BJ (cell line): ENCODE measurements around the gene BHLHA15. TPM values are rescaled to one million over a fixed set of nuclear protein-coding genes. Genes with fewer than 3 reads are reported as not detected.

ENCODE experiments used
- CTCF ChIA-PET: fragments of 350-600 bp; formaldehyde crosslinking; extraction: SDS; loops from one replicate; lab custom pipeline; 2021; ENCODE audit warnings: antibody characterized with exemption, inconsistent platforms; lab: Yijun Ruan, JAX
- POLR2A ChIA-PET: fragments of 300-600 bp; sonication (Branson Sonifier 250); formaldehyde crosslinking; extraction: SDS; loops from one replicate; lab custom pipeline; 2021; ENCODE audit warnings: antibody characterized with exemption; lab: Charles Lee
- DNase-seq: peaks from one replicate; pipeline ENCODE4 v3.0.0-alpha.2; 2011; ENCODE audit warnings: low read depth
- H3K27me3 ChIP-seq: 2 replicates; pipeline ENCODE4 v1.6.0; 2011; ENCODE audit warnings: low read length; ENCODE audit not compliant: control insufficient read depth, insufficient read depth
- H3K36me3 ChIP-seq: 2 replicates; pipeline ENCODE4 v1.5.1; 2011; ENCODE audit warnings: low read length; ENCODE audit not compliant: control insufficient read depth, insufficient read depth
- H3K4me3 ChIP-seq: 2 replicates; pipeline ENCODE4 v1.5.1; 2011; ENCODE audit warnings: low read depth, mild to moderate bottlenecking, control low read depth, low read length
- CTCF ChIP-seq: IDR thresholded peaks from 2 replicates; pipeline ENCODE4 v1.5.1; 2011; ENCODE audit warnings: low read depth, mild to moderate bottlenecking, control low read depth, inconsistent platforms, low read length, moderate library complexity; ENCODE audit not compliant: insufficient read depth
- polyA plus RNA-seq: library from polyadenylated mRNA; depleted of rRNA; stranded (reverse); fragments of >200 nt; gene quantifications from 2 replicates; pipeline ENCODE4 v1.2.3, GENCODE V29; 2011

Gene BHLHA15
- polyA plus RNA-seq, 1 experiment: not detected

GRCh38 chr7:98212532-98213041 is 1.3 kb downstream of the BHLHA15 start:
- POLR2A ChIA-PET: no interaction called here
- Histone ChIP-seq H3K36me3 (peaks cover 4% of the 10 kb centered on the region; the same call in 1 of the 2 replicates), H3K4me3 (no peak overlapping the region), H3K27me3 (no peaks in the 10 kb centered on the region)
- no peak for DNase-seq
- CTCF ChIA-PET: no interaction called here
- TF ChIP-seq CTCF: no peak

GRCh38 chr7:98213296-98213887 is 2.2 kb downstream of the BHLHA15 start:
- POLR2A ChIA-PET: no interaction called here
- no peaks in the 10 kb centered on the region for H3K27me3 ChIP-seq
- CTCF ChIA-PET: interaction anchor here (0.6 to 1.1 kb wide), 2 partner anchors 45 to 69 kb away, joined by 3 read pairs; no protein-coding TSS in a partner anchor
- peaks cover 4% of the 10 kb centered on the region; the same call in 1 of the 2 replicates for H3K36me3 ChIP-seq
- DNase-seq: no peak
- TF ChIP-seq CTCF: no peak
- H3K4me3 ChIP-seq: no peak overlapping the region

GRCh38 chr7:98213888-98214810 is 2.9 kb downstream of the BHLHA15 start:
- no peak overlapping the region for H3K4me3 ChIP-seq
- ChIA-PET CTCF (interaction anchor here (0.6 to 1.1 kb wide), 2 partner anchors 46 to 68 kb away, joined by 3 read pairs; no protein-coding TSS in a partner anchor), POLR2A (no interaction called here)
- peaks cover 4% of the 10 kb centered on the region; the same call in 1 of the 2 replicates for H3K36me3 ChIP-seq
- DNase-seq: no peak
- no peaks in the 10 kb centered on the region for H3K27me3 ChIP-seq
- no peak for TF ChIP-seq CTCF

- Histone ChIP-seq H3K4me3 (no peak overlapping the region), H3K36me3 (peaks cover 4% of the 10 kb centered on the region; the same call in 1 of the 2 replicates), H3K27me3 (no peaks in the 10 kb centered on the region)
- CTCF ChIA-PET: no interaction called here
- DNase-seq: no peak
- POLR2A ChIA-PET: no interaction called here
- TF ChIP-seq CTCF: no peak
Observed at GRCh38 chr7:98214811-98215321, 3.6 kb downstream of the BHLHA15 start.
